ENCODE results near the gene PLEKHG5.

DNA sequence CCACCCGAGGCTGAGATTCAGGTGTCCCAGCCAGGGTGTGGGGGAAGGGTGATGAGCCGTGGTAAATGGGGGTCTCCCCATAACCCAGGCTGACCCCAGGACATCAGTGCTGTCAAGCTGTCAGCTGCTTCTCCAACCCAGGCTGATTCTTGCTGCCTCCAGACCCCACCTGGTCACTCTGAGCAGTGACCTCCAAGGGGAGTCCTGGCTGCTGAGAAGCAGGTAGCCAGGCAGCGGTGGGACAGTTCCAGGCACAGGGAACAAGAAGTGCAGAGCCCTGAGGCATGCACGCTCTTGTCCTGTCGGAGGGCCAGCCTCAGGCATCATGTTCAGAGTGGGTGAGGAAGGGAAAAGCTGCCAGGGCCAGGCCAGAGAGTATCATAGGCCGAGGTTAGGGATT is 65.8 kb downstream of the PLEKHG5 start:
- TF ChIP-seq, protein P1, sequence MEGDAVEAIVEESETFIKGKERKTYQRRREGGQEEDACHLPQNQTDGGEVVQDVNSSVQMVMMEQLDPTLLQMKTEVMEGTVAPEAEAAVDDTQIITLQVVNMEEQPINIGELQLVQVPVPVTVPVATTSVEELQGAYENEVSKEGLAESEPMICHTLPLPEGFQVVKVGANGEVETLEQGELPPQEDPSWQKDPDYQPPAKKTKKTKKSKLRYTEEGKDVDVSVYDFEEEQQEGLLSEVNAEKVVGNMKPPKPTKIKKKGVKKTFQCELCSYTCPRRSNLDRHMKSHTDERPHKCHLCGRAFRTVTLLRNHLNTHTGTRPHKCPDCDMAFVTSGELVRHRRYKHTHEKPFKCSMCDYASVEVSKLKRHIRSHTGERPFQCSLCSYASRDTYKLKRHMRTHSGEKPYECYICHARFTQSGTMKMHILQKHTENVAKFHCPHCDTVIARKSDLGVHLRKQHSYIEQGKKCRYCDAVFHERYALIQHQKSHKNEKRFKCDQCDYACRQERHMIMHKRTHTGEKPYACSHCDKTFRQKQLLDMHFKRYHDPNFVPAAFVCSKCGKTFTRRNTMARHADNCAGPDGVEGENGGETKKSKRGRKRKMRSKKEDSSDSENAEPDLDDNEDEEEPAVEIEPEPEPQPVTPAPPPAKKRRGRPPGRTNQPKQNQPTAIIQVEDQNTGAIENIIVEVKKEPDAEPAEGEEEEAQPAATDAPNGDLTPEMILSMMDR (IDR thresholded peaks at IDR 0.05; ENCODE audit: low read depth, low read length, missing input control), result no peak
- no peak for TF ChIP-seq HNF4G (IDR thresholded peaks at IDR 0.05)
- TF ChIP-seq FOXA1 (IDR thresholded peaks at IDR 0.05), result no peak
- TF ChIP-seq, protein P2, sequence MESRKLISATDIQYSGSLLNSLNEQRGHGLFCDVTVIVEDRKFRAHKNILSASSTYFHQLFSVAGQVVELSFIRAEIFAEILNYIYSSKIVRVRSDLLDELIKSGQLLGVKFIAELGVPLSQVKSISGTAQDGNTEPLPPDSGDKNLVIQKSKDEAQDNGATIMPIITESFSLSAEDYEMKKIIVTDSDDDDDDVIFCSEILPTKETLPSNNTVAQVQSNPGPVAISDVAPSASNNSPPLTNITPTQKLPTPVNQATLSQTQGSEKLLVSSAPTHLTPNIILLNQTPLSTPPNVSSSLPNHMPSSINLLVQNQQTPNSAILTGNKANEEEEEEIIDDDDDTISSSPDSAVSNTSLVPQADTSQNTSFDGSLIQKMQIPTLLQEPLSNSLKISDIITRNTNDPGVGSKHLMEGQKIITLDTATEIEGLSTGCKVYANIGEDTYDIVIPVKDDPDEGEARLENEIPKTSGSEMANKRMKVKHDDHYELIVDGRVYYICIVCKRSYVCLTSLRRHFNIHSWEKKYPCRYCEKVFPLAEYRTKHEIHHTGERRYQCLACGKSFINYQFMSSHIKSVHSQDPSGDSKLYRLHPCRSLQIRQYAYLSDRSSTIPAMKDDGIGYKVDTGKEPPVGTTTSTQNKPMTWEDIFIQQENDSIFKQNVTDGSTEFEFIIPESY (IDR thresholded peaks at IDR 0.05), result no peak
- no peak for TF ChIP-seq TAF1 (conservative IDR thresholded peaks at IDR 0.05)
- TF ChIP-seq, protein P3, sequence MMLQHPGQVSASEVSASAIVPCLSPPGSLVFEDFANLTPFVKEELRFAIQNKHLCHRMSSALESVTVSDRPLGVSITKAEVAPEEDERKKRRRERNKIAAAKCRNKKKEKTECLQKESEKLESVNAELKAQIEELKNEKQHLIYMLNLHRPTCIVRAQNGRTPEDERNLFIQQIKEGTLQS (IDR thresholded peaks at IDR 0.05), result no peak
- TF ChIP-seq EGR1 (IDR thresholded peaks at IDR 0.05; ENCODE audit: low read depth in 2 of 2), result no peak
- TF ChIP-seq RXRA (IDR thresholded peaks at IDR 0.05), result no peak
